ENCODE results near the gene GRAMD4.

GRCh38 chr22:46660604-46661201 lies 40.5 kb downstream of the GRAMD4 start:
- no peak for TF ChIP-seq EZH2phosphoT487 (IDR thresholded peaks at IDR 0.05; ENCODE audit: borderline replicate concordance, low read length)
- TF ChIP-seq CTCF (IDR thresholded peaks at IDR 0.05; ENCODE audit: low read depth, low read length, poor library complexity, severe bottlenecking), result no peak
